IPS-15b (cell line): ENCODE data around the gene NUP54.

Experiments
- H3K27me3 ChIP-seq: one replicate; pipeline ENCODE4 v1.6.1; 2013; ENCODE audit warnings: low read length; ENCODE audit not compliant: control insufficient read depth, insufficient read depth
- H3K36me3 ChIP-seq: one replicate; pipeline ENCODE4 v1.6.1; 2013; ENCODE audit warnings: low read length; ENCODE audit not compliant: control insufficient read depth, insufficient read depth
- H3K4me1 ChIP-seq: one replicate; pipeline ENCODE4 v1.6.1; 2013; ENCODE audit warnings: mild to moderate bottlenecking, low read length; ENCODE audit not compliant: control insufficient read depth, insufficient read depth
- H3K4me3 ChIP-seq: one replicate; pipeline ENCODE4 v1.5.1; 2013; ENCODE audit warnings: low read depth, low read length
- H3K9ac ChIP-seq: one replicate; pipeline ENCODE4 v1.6.1; 2013; ENCODE audit warnings: low read depth, mild to moderate bottlenecking, low read length
- H3K9me3 ChIP-seq: one replicate; pipeline ENCODE4 v1.6.1; 2013; ENCODE audit warnings: mild to moderate bottlenecking, low read length; ENCODE audit not compliant: control insufficient read depth, insufficient read depth

The NUP54 gene, protein sequence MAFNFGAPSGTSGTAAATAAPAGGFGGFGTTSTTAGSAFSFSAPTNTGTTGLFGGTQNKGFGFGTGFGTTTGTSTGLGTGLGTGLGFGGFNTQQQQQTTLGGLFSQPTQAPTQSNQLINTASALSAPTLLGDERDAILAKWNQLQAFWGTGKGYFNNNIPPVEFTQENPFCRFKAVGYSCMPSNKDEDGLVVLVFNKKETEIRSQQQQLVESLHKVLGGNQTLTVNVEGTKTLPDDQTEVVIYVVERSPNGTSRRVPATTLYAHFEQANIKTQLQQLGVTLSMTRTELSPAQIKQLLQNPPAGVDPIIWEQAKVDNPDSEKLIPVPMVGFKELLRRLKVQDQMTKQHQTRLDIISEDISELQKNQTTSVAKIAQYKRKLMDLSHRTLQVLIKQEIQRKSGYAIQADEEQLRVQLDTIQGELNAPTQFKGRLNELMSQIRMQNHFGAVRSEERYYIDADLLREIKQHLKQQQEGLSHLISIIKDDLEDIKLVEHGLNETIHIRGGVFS

DNA sequence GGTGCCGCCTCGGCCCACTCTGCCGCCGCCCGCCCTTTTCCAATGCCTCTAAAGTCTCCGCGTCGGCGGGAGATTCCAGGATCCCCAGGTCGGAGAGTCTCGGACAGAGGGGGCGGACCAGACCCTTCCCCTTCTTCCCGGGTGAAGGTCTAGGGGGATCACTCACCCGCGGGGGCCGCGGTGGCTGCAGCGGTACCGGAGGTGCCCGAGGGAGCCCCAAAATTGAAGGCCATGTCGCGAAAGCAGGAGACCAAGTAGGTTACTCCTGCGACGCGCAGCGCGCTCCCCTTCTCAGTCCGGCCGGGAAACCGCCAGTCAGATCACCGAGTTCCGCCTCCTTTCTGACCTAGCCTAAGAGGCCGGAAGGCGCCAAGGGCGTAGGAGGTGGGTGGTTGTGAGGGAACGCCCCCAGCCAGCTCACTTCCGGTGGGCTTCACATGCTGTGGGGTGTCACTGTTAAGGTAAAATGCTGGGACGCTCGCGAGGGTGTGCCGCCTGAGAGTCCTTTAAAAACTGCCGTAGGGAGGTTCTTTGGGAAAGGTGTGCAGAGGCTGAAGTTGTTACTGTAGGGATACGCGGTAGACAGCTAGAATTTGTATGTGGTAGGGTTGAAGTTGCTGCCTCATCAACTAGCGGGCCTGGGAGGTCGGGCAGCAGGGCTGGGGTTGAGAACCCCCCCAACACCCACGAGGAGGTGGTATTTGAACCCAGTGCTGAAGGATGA, at the start of gene NUP54:
NUP54 (minus strand) TSS at position 256 of the 724 bp plus-strand sequence; CDS start at position 233, 23 bp downstream.
- Histone ChIP-seq H3K4me1 (peaks cover 5% of the 10 kb centered on the region), H3K36me3 (no peaks in the 10 kb centered on the region), H3K4me3 (peak within 1 kb of the TSS; percentile 97), H3K9me3 (no peaks in the 10 kb centered on the region), H3K9ac (peak within 1 kb of the TSS; percentile 95), H3K27me3 (no peaks in the 10 kb centered on the region)

DNA sequence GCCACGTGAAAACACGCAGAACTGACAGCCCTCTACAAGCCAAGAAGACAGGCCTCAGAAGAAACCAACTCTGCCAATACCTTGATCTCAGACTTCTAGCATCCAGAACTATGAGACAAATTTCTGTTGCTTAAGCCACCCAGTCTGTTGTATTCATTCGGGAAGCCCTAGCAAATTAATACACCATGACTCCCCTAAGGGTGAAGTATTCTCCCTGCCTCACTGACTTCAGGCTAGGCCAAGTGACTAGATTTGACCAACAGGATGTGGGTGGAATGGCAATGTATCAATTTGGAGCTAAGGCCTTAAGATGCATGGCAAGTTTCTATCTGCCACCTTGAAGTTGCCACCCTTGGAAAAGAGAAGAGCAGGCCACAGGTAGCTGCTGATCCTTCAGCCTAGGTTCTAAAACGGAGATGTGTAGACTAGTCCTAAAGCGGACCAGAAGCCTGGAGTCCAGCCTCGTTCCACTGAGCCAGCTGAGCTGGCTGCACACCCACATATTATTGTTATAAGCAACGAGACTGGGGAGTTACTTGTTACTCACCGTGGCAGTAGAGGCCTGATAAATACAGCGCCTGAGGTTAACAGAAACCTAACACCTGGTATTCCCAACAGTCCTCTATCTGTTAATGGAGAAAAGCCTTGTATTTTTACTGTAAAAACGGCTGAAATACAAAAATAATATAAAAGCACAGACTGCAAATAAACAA, 49.0 kb upstream of the NUP54 start:
- no peaks in the 10 kb centered on the region for H3K27me3 ChIP-seq
- H3K36me3 ChIP-seq = peaks cover 4% of the 10 kb centered on the region
- H3K4me3 ChIP-seq = no peak overlapping the region
- H3K9ac ChIP-seq = no peak overlapping the region
- H3K4me1 ChIP-seq = peaks cover 9% of the 10 kb centered on the region
- no peaks in the 10 kb centered on the region for H3K9me3 ChIP-seq

DNA sequence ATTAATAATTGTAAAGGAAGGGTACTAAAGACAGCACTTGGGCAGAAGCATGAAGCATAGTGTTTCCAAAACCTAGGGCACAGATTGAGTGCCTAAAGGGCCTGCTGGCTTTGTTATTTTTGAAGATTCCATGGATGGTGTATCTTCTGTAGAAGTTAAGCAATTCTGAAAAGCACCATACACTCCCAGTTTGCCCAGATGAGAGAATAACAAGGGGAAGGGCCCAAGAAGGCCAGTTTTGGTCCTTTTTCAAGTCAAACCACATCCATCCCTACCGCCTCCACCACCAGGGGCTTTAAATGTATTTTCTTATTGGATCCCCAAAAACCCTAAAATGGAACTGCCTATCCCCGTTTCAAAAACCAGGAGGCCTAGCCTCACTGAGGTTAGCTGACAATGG, 48.2 kb upstream of the NUP54 start:
- Histone ChIP-seq H3K9ac (no peak overlapping the region), H3K27me3 (no peaks in the 10 kb centered on the region), H3K4me1 (peaks cover 9% of the 10 kb centered on the region)

DNA sequence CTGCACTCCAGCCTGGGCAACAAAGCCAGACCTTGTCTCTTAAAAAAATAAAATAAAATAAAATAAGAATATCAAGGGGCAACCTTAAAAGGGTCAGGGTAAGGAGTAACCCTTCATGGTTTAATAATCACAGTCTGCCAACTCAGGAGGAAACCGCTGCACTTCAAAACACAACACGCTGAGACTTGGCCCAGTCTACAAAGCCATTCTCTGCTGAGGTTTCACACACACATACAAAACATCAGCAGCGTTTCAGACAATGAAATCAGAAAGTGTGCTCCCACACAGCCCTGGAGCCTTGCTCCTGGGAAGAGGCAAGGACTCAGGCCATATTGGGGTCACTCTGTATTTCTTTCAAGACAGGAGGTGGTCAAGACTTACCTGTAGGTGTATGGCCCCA, 47.1 kb upstream of the NUP54 start:
- Histone ChIP-seq H3K9ac (no peak overlapping the region), H3K27me3 (no peaks in the 10 kb centered on the region), H3K9me3 (no peaks in the 10 kb centered on the region), H3K4me1 (peaks cover 9% of the 10 kb centered on the region), H3K36me3 (peaks cover 4% of the 10 kb centered on the region), H3K4me3 (no peak overlapping the region)

More for the DNA sequence above, 48.2 kb upstream of the NUP54 start:
- peaks cover 4% of the 10 kb centered on the region for H3K36me3 ChIP-seq
- no peaks in the 10 kb centered on the region for H3K9me3 ChIP-seq
- no peak overlapping the region for H3K4me3 ChIP-seq

DNA sequence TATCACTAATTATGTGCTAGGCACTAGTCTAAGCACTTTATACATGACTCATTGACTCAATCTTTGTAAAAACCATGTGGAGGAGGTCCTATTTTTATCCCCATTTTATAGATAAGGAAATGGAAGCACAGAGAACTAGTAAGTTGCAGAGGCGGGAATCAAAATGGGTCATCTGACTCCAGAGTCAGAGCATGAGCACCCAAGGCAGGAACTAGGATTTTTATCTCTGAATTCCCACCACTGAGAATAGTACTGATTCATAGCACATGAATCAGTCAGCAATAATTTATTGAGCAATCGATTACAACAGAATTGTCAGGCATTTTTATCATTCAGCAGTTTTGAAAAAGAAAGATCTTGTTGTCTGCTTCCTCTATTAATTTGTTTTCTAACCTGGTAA, 46.1 kb upstream of the NUP54 start:
- peaks cover 6% of the 10 kb centered on the region for H3K4me1 ChIP-seq
- H3K9me3 ChIP-seq = no peaks in the 10 kb centered on the region
- peaks cover 4% of the 10 kb centered on the region for H3K36me3 ChIP-seq
- H3K27me3 ChIP-seq = no peaks in the 10 kb centered on the region
- H3K9ac ChIP-seq = no peak overlapping the region
- H3K4me3 ChIP-seq = no peak overlapping the region

DNA sequence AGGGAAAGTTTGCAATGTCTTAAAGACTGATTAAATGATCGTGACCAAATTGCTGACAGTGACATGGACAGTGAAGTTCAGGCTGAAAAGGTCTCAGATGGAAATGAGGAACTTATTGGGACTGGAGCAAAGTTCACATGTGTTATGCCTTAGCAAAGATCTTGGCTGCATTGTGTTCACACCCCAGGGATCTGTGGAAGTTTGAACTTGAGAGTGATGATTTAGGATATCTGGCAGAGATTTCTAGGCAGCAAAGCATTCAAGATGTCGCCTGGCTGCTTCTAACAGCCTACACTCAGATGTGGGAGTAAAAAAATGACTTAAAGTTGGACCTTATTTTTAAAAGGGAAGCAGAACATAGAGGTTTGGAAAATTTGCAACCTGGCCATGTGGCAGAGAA, 44.0 kb upstream of the NUP54 start:
- Histone ChIP-seq H3K4me1 (no peaks in the 10 kb centered on the region), H3K4me3 (no peak overlapping the region), H3K9ac (no peak overlapping the region), H3K36me3 (peaks cover 4% of the 10 kb centered on the region), H3K27me3 (no peaks in the 10 kb centered on the region), H3K9me3 (no peaks in the 10 kb centered on the region)

DNA sequence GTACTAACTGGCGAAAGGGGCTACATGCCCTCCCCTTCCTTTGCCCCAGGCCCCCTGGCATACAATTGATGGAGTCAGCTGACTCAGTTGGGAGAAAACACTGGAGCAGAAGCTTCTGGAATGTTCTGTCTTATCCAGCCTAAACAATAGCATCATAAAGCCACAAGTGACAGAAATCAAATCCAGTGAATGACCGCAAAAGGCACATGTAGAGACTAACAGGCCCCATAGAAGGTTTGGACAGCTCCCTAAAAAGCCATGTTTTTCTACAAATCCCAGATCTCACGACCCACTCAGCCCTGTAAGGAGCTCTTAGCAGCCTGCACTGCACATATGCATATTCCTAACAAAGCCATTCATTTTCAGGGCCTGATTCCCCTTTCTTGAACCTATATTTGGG, 40.4 kb upstream of the NUP54 start:
- Histone ChIP-seq H3K27me3 (no peaks in the 10 kb centered on the region), H3K4me3 (no peak overlapping the region), H3K9ac (no peak overlapping the region), H3K36me3 (peaks cover 4% of the 10 kb centered on the region), H3K9me3 (no peaks in the 10 kb centered on the region), H3K4me1 (no peaks in the 10 kb centered on the region)

DNA sequence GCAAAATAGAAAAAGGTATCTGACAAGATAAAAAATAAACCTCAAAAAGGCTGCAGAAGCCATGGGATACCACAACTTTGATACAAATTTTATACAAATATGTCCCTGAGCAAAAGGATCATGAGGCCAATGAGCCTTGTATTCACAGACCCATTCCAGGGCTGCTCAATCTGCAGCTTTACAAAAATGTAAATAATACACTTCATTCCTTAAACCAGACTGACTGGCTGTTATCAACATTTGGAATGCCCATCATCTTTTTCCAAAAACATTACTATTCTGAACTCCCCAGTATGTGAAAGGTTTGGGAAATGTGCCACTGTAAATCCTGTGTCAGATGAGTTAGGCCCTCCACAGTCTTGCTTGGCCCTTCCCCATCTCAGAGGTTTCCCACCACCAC, 40.0 kb upstream of the NUP54 start:
- Histone ChIP-seq H3K9me3 (no peaks in the 10 kb centered on the region), H3K4me1 (no peaks in the 10 kb centered on the region), H3K9ac (no peak overlapping the region), H3K36me3 (peaks cover 4% of the 10 kb centered on the region), H3K27me3 (no peaks in the 10 kb centered on the region), H3K4me3 (no peak overlapping the region)

DNA sequence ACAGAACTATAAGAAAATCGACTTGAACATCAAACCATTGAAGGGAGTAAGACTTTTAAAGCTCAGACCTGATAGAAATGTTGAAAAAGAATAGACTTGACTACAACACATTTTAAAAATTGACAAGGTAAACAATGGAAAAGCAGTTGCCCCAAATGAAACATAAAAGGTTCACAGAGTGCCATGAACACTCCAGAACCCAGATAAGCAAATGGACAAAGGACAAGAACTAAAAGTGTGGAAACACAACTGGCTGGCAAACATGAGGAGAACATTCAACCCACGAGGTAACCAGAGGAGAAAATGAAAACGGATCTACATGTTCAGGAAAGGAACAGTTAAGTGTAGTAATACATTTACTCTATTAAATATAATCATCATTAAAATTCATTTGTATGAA, 39.0 kb upstream of the NUP54 start:
- no peak overlapping the region for H3K4me3 ChIP-seq
- no peaks in the 10 kb centered on the region for H3K4me1 ChIP-seq
- H3K36me3 ChIP-seq = no peaks in the 10 kb centered on the region
- no peaks in the 10 kb centered on the region for H3K27me3 ChIP-seq
- H3K9ac ChIP-seq = no peak overlapping the region
- H3K9me3 ChIP-seq = no peaks in the 10 kb centered on the region

DNA sequence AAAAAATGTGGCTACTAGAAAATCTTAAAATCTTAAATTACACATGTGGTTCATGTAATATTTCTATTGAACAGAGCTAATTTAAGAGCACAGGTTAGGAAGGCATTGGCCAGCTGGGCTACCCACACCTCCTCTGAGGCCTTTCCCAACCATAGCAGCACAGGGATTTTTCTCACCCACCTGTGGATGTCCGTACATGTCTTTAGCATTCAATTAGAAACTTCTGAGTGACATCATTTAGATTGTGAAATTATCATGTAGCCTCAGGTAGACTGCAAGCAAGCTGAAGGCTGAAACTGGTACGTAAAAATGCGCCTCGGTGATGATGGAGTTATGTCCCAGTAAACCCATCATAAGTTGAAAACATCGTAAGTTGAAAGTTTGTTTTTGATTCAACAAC, 34.3 kb upstream of the NUP54 start:
- no peak overlapping the region for H3K9ac ChIP-seq
- H3K36me3 ChIP-seq = no peaks in the 10 kb centered on the region
- H3K4me3 ChIP-seq = no peak overlapping the region
- H3K9me3 ChIP-seq = no peaks in the 10 kb centered on the region
- no peaks in the 10 kb centered on the region for H3K27me3 ChIP-seq
- no peaks in the 10 kb centered on the region for H3K4me1 ChIP-seq

DNA sequence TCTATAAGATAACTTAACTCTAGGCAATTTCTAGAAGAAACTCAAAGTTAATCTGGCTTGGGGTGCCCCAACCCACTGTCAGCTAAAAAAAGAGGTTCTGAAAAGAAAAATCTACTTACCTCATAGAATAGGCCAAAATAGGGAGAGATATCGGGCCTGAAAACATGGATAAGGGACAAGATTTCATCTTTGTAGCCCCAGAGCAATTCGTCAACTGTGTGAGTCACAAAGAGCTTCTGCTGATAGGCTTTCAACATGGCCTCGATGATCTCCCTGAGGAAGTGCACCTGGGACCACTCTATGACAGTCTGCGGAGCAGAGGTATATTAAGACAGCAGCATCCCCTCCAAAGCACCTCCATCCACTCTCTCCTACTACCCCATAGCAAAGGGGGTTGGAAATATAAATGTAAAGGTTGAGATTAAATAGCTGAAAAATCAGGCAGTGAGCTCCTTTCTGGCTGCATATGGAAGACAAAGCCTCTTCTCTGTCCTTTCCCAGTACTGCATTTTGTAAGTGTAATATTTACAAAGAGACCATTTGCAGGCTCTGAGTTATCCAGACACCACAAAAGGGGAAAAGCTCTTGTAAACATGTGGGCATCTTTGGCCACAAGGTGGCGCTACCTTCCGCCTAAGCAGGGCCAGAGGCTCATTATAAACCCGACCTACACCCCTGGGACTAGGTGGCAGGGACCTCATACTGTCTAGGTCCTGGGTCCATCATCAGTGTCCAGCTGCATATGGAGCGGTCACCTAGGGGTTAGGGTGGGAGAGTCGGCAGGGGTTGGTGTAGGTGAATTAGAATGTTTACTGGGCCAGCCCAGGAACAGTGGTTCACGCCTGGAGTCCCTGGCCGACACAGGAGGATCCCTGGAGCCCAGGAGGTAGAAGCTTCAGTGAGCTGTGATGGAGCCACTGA, 31.5 kb upstream of the NUP54 start:
- Histone ChIP-seq H3K4me3 (no peak overlapping the region), H3K36me3 (no peaks in the 10 kb centered on the region), H3K9me3 (no peaks in the 10 kb centered on the region), H3K4me1 (no peaks in the 10 kb centered on the region), H3K9ac (no peak overlapping the region), H3K27me3 (no peaks in the 10 kb centered on the region)
